Right lobe of liver (tissue), 4 donors: ENCODE measurements around the gene TRIM45.

ENCODE experiments used
- CTCF ChIP-seq, 4 donors: fragments of 200-600 bp in 3 of 4; fragments of 450-650 bp in 1 of 4; IDR thresholded peaks; one replicate each; pipeline versions ENCODE4 v1.5.1 to v1.8.0; 2016 to 2022; ENCODE audit warnings: antibody characterized with exemption in 4 of 4, mild to moderate bottlenecking in 2 of 4
- POLR2A ChIP-seq: fragments of 450-650 bp; IDR thresholded peaks from one replicate; pipeline ENCODE4 v1.6.1; 2017; ENCODE audit warnings: antibody characterized with exemption, mild to moderate bottlenecking
- donor health status: DM: no; HTN: no; CAD: no.
- donor health status: DM: no; HTN: no; CAD: no.
- donor health status: DM: no; HTN: yes; CAD: no.

DNA sequence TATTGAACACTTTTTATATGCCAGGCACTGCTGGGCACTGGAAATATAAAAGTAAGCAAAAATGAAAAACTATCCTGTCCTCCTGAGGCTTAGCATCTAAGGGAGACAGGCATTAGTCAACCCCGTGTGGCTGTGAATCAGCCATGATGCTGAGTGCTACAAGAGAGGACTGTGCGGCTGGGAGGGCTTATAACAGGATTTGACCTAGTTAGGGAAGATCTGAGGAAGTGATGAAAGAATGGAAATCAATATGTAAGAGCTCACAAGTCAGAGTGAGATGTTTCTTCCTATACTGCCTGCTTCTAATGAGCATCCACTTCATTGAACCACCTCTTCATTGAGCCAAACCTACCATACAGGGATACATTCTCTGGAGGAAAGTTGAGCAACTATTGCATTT lies 15.1 kb downstream of the TRIM45 start:
- TF ChIP-seq CTCF (IDR thresholded peaks at IDR 0.05) (no peak), POLR2A (no peak)
